Activated gamma-delta T cell treated with anti-CD3 and anti-CD28 coated beads, Interleukin-2, amount 50 U/mL, for 16 hours (primary cell): ENCODE results near the gene CENPP.
"Not testable (repeated sequence)": the region's sequence is repeated elsewhere in the genome, so short reads cannot be mapped to it uniquely, and the experiment has no call there.

ENCODE experiments used
- DNase-seq: peaks from one replicate; pipeline ENCODE4 v3.0.0-alpha.2; 2020; ENCODE audit warnings: low read depth

The CENPP gene

GRCh38 chr9:92381775-92382174 lies 56.0 kb downstream of the CENPP start:
- DNase-seq, result no peak

DNA sequence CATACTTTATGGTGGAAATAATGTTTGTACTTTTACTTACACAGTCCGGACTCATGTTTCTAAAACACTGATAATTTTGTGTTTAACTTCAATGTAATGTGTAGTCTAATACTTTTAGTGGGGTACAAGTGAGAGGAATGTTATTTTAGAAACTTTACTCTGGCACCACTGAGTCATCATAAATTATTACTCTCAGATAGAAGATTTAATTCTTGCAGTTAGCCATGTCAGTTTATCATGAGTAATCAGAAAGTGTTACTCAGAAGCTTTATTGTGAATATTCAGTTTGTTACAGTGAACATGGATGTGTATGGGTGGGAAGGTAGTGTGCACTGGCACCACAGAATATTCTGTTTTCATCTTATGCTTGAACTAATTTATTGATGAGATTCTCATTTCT lies 58.6 kb downstream of the CENPP start:
- DNase-seq, result no peak

GRCh38 chr9:92385001-92385400 lies 59.2 kb downstream of the CENPP start:
- no peak for DNase-seq

DNA sequence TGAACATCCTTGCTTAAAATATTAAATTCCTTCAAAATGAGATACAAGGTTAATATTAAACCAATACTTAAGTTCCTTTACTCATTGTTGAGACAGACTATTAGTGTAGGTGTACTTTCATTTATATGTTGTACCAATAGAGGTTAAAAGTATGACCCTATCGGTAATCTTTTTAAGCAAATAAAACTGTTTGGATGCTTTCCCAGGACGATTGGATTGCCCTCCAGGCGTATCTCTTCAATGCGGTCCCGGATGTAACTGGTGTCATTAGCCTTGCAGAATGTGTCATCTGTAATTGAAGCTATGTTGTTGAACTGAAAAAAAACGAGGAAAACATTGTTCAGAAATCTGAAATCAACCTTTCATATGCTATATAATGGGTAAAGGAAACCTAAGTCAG lies 59.7 kb downstream of the CENPP start:
- DNase-seq, result no peak

DNA sequence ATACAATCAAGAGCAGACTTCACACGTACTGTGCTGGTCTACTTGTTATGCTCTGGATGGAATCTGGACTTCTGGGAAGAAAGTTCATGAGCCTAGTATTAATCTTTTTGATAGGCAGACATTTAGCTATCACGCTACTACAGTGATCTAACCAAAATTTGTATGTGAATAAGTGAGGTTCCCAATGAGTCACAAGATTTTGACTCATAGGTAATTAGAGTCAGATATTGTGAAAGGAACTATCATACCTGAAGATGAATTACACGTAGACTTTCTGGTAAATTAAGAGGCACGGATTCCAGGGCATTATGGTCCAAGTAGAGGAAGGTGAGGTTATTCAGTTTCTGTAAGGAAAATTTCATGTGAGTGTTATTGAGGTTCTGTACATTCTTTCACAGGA lies 60.2 kb downstream of the CENPP start:
- DNase-seq, result no peak

DNA sequence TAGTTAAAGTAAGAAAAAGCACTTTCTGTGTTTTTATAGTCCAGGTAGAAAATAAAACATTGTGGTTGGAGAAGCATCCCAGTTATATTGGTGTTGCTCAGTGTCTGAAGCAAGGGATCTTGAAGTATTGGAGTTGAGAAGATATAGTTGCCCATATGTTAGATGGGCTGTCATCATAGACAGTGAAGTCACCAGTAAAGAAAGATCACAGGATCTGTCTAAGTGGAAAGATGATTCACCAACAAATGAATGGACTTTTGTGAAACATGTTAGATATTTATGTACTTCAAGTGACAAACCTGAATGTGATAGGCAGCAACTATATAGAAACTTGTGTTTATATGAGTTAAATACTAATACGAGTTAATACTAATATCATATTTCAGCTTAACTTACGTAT lies 66.9 kb downstream of the CENPP start:
- no peak for DNase-seq

GRCh38 chr9:92393686-92394085 lies 67.9 kb downstream of the CENPP start:
- DNase-seq, result no peak

- DNase-seq, result no peak
Observed at GRCh38 chr9:92395617-92396016, 69.9 kb downstream of the CENPP start.

DNA sequence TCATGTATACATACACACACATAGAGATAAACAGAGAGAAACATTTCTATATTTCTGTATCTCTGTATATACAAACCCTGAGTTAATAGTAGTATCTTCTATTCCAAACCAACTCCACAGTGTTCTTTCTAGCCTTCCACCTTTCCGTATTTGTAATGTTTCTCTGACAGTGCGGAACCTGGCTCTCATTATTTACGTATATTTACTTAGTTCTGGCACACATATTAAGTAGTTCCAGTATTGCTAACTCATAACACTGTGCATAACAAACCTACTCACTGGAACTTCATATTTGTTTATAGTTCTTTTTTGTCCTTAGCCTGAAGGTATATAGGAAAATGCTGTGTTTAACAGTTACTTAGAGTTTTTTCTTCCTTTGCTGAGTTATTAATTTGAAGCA lies 72.1 kb downstream of the CENPP start:
- DNase-seq, result no peak

DNA sequence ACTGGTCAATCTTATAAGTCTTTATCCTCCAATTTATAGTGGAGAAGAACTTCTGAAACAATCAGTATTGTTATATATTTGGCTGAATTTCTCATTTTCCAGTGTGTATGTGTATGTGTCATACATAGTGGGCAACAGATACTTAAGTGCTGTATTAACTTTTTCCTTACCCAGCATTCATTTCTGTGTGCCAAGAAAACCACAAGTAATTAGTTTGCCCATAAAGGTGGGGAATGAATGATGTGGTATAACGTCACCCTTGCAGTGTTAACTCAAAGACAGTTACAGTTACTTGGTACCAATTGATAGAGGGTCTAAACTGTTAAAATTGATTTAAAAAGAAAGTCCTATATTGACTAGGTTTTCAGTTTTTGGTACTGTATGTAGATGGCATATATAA lies 76.6 kb downstream of the CENPP start:
- DNase-seq, result no peak

GRCh38 chr9:92402826-92403745 lies 77.3 kb downstream of the CENPP start:
- no peak for DNase-seq

GRCh38 chr9:92404042-92404836 lies 78.5 kb downstream of the CENPP start, which contains the start of gene OGN:
Gene OGN, minus strand, starts transcription at chr9:92404578. Its CDS starts 1,171 bp downstream, at chr9:92403407.
- no peak for DNase-seq

- DNase-seq, result no peak
Observed at GRCh38 chr9:92405818-92406217, 80.1 kb downstream of the CENPP start.

- peak; percentile 1 for DNase-seq
Observed at GRCh38 chr9:92406477-92406876, 80.7 kb downstream of the CENPP start.

GRCh38 chr9:92407818-92408217 lies 82.1 kb downstream of the CENPP start:
- DNase-seq, result no peak

- no peak for DNase-seq
Observed at GRCh38 chr9:92408747-92409478, 83.2 kb downstream of the CENPP start.

GRCh38 chr9:92411157-92411556 lies 85.4 kb downstream of the CENPP start:
- not testable (repeated sequence) for DNase-seq

DNA sequence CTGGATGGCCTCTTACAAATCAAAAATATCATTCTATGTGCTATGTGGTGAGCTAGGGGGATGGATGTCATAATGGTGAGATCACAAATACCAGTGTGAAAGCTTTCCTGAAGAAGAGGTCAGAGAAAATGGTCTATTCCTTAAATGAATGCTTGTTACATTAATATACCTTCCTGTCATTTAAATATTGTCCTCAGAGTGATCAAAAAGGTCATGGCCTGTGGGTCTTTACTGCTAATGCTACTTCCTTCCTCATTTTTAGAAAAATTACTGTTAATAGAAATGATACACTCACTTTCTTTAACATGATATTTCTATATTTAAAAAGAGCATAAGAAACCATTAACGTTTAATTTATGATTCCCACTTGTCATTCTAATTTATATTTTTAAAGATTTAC lies 88.8 kb downstream of the CENPP start:
- no peak for DNase-seq

GRCh38 chr9:92422611-92423338 lies 97.0 kb downstream of the CENPP start:
- no peak for DNase-seq

GRCh38 chr9:92423612-92424011 lies 97.9 kb downstream of the CENPP start:
- no peak for DNase-seq

DNA sequence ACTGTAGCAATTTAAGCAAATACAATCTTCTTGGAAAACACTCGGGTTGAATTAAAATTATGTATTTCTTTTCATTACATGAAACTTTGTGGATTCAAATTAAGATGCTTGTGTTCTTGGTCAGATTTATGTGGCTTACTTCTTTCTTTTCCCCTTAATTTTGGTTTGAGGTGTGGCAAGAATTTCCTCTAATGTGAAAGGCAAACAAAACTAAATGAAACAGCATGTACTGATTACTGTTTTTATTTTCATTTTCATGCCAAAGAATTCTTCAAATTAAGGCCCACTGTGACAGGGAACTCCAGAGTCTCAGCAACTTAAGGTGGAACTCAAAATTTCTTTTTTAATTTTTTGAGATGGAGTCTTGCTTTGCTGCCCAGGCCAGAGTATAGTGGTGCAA lies 98.6 kb downstream of the CENPP start, which contains the start of gene OMD:
OMD (minus strand) TSS at position 132 of the 400 bp plus-strand sequence. CDS start 6,913 bp downstream, outside the sequence.
- no peak for DNase-seq

GRCh38 chr9:92425474-92425873 lies 99.7 kb downstream of the CENPP start:
- no peak for DNase-seq
